GM21390 (cell line): ENCODE measurements around the gene BPIFB3.

Source experiments
- ATAC-seq: cut with Tn5 transposase; IDR thresholded peaks from one replicate; pipeline ENCODE4 v1.9.1; 2021; ENCODE audit not compliant: unreplicated experiment

Gene BPIFB3

DNA sequence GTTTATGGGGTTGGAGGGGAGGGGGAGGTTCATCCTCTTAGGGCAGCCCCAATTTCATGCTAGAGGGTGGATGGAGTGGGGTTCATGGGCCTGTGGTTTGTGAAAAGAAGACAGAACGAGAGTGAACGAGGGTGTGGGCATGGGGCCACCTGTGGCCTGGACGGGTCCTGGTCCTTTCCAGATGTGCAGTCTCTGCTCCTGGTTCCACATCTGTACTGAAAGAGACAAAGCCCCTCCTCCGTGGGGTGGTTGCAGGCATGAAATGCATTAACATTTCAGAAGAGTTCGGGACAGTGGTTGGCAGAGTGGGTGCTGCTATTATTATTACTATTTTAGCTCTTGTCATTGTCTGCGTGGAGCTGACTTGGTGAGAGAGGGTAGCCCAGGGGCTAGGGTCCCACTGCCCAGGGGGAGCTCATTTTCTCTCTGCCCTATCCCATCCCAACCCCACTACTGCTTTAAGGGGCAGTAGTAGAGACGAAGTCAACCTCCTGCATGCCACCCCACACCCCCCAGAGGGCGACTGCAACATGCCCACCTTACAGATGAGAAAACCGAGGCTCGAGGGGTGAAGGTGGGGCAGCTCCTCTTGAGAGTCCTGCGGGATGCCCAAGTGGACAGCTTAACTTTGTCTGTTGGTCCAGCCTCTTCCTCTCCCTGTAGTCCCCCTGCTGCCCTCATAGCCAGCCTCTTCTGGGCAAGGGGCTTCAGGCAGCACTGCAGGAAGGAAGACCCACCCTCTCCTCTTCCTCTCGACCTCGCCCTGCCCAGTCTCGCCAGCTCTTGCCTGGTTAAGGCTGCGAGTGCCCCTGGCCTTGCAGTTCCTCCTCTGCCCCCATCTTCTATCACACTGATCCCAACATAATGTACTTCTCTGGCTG is 37.8 kb upstream of the BPIFB3 start:
- ATAC-seq: no peak

DNA sequence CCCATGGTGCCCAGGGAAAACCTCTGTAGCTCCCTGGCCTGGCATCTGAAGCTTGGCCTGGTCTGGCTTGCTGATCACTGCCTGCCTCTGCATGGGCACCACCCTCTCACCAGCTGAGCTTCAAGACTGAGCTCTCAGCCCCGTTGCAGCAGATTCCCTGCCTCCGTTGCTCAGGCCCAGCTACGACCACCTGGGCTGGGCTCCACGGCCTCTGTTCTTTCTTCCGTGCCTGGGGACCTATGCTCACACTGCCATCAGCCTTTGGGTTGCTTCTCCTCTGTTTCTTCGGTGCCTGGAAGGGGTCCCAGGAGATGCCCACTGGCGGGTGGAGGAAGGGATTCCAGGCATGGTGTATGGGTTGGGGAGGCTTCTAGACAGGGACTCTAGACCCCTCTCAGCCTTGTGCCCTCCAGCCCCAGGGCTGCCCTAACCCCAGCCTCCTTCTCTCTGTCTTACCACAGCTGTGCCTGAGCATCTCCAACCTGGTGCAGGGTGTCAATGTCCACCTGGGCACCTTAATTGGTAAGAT is 37.1 kb upstream of the BPIFB3 start:
- no peak for ATAC-seq

DNA sequence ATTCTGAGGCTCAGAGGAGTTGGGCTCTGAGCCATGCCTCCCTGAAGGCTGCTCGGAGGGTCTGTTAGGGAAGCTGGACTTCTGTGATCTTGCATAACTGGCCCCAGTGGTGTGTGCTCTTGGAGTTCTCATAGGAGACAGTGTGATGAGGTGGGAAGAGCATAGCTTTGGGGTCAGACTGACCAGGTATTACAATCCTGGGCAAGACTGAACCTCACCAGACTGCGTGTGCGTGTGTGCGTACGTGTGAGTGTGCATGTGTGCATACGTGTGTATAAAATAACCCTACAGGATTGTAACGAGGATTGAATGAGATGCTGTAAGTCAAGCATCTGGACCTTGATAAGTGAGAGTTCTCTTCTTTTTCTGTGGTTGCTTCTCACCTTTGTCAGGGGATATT is 36.2 kb upstream of the BPIFB3 start:
- ATAC-seq: no peak

GRCh38 chr20:33018169-33018931 is 35.4 kb upstream of the BPIFB3 start:
- ATAC-seq: no peak

- no peak for ATAC-seq
Measured at GRCh38 chr20:33019465-33020277, 34.0 kb upstream of the BPIFB3 start.

DNA sequence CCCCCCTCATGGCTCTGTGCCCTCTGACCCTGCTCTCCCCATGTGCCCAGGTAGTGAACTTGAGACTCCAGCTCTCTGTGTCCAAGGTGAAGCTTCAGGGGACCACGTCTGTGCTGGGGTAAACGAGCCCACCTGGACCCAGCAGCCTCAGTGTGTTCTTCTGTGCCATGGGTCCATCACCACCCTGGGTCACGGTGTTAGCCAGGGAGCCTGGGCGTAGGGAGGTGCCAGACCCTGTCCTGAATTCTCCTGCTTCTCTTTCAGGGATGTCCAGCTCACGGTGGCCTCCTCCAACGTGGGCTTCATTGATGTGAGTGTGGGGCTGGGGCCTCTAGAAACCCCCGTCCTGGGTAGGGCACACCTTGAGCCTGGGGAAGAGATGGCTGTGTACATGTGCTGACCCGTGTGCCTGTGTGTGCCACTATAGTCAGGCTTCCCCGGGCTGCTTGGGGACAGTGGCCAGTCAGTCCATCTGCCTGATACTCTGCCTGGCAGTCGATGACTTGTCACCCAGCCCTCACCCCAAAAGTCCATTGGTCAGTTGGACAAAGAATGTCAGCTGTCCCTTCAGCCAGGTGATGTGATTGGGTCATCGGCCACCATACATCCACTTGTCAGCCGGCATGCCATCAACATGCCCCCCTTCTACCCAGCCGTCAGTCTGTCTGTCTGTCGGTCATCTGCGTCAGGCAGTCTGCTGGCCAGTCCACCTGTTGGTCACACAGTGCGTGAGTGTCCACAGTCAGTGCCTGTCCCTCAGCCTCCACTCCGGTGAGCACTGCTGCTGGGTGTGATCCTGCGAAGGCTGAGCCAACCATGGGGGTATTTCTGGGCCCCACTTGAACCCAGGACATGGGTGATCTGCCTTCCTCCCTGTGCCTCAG is 33.2 kb upstream of the BPIFB3 start:
- ATAC-seq: no peak

- ATAC-seq: no peak
Measured at GRCh38 chr20:33021879-33022278, 31.8 kb upstream of the BPIFB3 start.

GRCh38 chr20:33022289-33022688 is 31.4 kb upstream of the BPIFB3 start:
- no peak for ATAC-seq

GRCh38 chr20:33022694-33023438 is 30.8 kb upstream of the BPIFB3 start:
- ATAC-seq: no peak

DNA sequence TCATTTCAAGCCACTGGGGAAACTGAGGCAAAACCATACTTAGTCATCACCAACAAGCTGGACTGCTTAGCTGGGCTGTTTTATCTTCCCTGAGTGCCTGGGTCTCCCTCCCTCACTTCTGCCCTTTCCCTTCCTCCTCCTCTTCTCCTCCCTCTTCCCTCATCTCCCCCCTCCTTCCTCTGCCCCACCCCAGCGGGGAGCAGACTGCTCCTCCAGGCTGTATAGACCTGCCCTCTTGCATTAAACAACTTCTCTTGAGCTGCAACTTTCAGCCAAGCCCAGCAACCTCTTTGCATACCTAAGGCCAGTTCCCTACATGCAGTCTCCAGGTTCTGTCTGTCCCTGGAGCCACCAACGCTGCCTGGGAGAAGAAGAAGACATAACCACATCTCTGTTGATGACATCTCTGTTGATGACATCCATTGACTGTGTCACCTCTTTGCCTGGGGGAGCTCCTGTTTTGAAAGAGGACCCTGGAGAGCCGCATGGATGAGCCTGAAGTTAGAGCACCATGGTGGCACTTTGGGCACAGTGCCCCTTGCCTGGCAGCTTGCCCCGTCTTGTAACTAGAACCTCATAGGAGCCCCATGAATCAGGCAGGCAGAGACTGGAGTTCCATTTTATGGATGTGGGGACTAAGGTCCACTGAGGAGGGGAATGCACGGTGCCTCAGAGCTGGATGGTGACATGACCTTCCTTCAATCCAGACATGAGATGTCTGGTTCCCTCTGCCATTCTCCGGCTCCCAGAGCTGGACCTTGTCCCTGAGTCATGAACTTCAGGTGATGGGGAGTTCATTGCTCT is 30.1 kb upstream of the BPIFB3 start:
- no peak for ATAC-seq

- no peak for ATAC-seq
Measured at GRCh38 chr20:33024243-33024560, 29.5 kb upstream of the BPIFB3 start.

GRCh38 chr20:33024609-33025317 is 28.9 kb upstream of the BPIFB3 start:
- no peak for ATAC-seq

- no peak for ATAC-seq
Measured at GRCh38 chr20:33025318-33025876, 28.3 kb upstream of the BPIFB3 start.

DNA sequence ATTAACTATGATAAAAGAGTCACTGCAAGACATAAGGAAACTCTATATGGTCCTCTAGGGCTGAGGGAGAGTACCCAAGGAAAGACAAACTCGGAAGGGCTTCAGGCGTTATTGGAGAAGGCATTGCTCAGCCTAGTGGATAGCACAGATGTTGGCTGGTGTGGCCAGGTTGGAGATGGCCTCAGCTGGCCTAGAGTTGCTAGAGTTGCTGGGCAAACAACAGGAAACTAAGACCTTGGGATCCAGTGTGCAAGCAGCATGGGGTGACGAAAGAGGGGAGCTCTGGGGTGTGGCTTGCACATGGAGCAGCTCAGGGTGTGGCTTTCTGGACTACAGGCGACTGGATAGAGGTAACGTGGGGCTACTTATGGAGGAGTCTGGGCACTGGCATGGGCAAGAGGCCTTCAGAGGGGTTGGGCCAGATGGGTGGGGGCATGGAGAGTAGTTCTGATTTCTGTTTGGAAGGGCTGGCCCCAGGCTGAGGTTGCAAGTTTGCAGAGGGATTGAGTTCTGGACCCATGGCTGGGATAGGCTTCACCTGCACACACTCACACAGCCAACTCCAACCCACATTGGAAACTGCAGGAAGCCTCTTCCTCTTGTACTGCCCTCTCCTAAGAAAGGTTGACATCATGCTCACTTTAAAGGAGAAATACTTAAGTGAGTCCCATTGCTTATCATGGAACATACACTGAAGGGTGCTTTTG is 27.5 kb upstream of the BPIFB3 start:
- ATAC-seq: no peak

GRCh38 chr20:33026779-33027759 is 26.6 kb upstream of the BPIFB3 start:
- no peak for ATAC-seq
